GM12878 (cell line): ENCODE results near the gene THSD4. TPM values are rescaled to one million over a fixed set of nuclear protein-coding genes. Genes with fewer than 3 reads are reported as not detected.

Experiments
- ATAC-seq: fragments of 200-7000 bp; cut with Tn5 transposase; 3 replicates; pipeline ENCODE4 v1.9.1; 2020; ENCODE audit warnings: mild to moderate bottlenecking, moderate library complexity
- BruUV-seq: library from RNA; stranded (reverse); fragments of 400-500 nt; replicated peaks from 2 replicates; lab custom pipeline; 2021; lab: Mats Ljungman, UMichigan
- CTCF ChIA-PET: fragments of 300-600 bp; sonication (Branson Sonifier 250); formaldehyde crosslinking; extraction: SDS; loops from one replicate; lab custom pipeline; 2021; ENCODE audit warnings: inconsistent platforms; lab: Yijun Ruan, JAX
- POLR2A ChIA-PET: fragments of 350-600 bp; formaldehyde crosslinking; extraction: SDS; loops from one replicate; lab custom pipeline; 2021; ENCODE audit warnings: inconsistent platforms; lab: Charles Lee
- RAD21 ChIA-PET: fragments of 300-600 bp; sonication (Branson Sonifier 250); formaldehyde crosslinking; loops from one replicate; lab custom pipeline; 2023; ENCODE audit warnings: antibody characterized with exemption; ENCODE audit not compliant: unreplicated experiment; lab: Charles Lee
- SMC1A ChIA-PET: fragments of 300-600 bp; sonication (Branson Sonifier 250); formaldehyde crosslinking; loops from one replicate; lab custom pipeline; 2023; ENCODE audit not compliant: unreplicated experiment, uncharacterized antibody; lab: Charles Lee
- DNase-seq: peaks from one replicate; pipeline ENCODE4 v3.0.0-alpha.2; 2011; ENCODE audit warnings: low read depth, low spot score
- FAIRE-seq: peaks from 3 replicates; lab custom pipeline; 2011; peaks lifted over from hg19 to GRCh38; lab: Jason Lieb, UNC
- H2AFZ ChIP-seq: 2 replicates; pipeline ENCODE4 v1.6.0; 2011; ENCODE audit warnings: low read depth, low read length, control low read depth; ENCODE audit not compliant: control insufficient read depth
- H3K27ac ChIP-seq: 2 replicates; pipeline ENCODE4 v1.5.1; 2011; ENCODE audit warnings: control low read depth; ENCODE audit not compliant: control insufficient read depth, insufficient read depth
- H3K27me3 ChIP-seq, 2 experiments: replicated peaks in 1 of 2; 2 replicates each; pipeline versions ENCODE4 v1.6.0 to v1.6.1; 2011; ENCODE audit warnings: low read length in 1 of 2; ENCODE audit not compliant: control insufficient read depth in 2 of 2, insufficient read depth in 2 of 2
- H3K36me3 ChIP-seq, 2 experiments: 2 replicates each; pipeline ENCODE4 v1.5.1; 2011; ENCODE audit warnings: low read length in 1 of 2; ENCODE audit not compliant: control insufficient read depth in 2 of 2, insufficient read depth in 2 of 2
- H3K4me1 ChIP-seq: 2 replicates; pipeline ENCODE4 v1.6.1; 2011; ENCODE audit warnings: mild to moderate bottlenecking, low read length, moderate library complexity, mixed read lengths; ENCODE audit not compliant: control insufficient read depth, insufficient read depth
- H3K4me2 ChIP-seq: 2 replicates; pipeline ENCODE4 v1.6.0; 2011; ENCODE audit warnings: control low read depth; ENCODE audit not compliant: control insufficient read depth, insufficient read depth
- H3K4me3 ChIP-seq: fragments of 200-600 bp; sonication (generic); 2 replicates; pipeline ENCODE4 v1.5.1; 2016
- H3K79me2 ChIP-seq: 2 replicates; pipeline ENCODE4 v1.6.0; 2011; ENCODE audit warnings: low read length; ENCODE audit not compliant: control insufficient read depth, insufficient read depth
- H3K9ac ChIP-seq: 2 replicates; pipeline ENCODE4 v1.8.0; 2011; ENCODE audit warnings: low read length, control low read depth, mixed read lengths; ENCODE audit not compliant: control insufficient read depth, insufficient read depth
- H3K9me3 ChIP-seq: replicated peaks from 3 replicates; pipeline ENCODE4 v1.5.1; 2011; ENCODE audit warnings: mild to moderate bottlenecking, low read length; ENCODE audit not compliant: control insufficient read depth, insufficient read depth
- H4K20me1 ChIP-seq: 2 replicates; pipeline ENCODE4 v1.6.0; 2011; ENCODE audit not compliant: control insufficient read depth, insufficient read depth
- EP300 ChIP-seq, 2 experiments: fragments of 150-350 bp in 1 of 2; IDR thresholded peaks; 2 replicates each; pipeline ENCODE4 v1.6.1; 2011 to 2012; ENCODE audit warnings: low read depth in 2 of 2, low read length in 2 of 2, borderline replicate concordance in 1 of 2, improper control_type of control experiment in 1 of 2, inconsistent platforms in 1 of 2; ENCODE audit not compliant: control insufficient read depth in 1 of 2
- KLF5 ChIP-seq: fragments of 450-650 bp; IDR thresholded peaks from 2 replicates; pipeline ENCODE4 v1.6.1; 2014; ENCODE audit warnings: mild to moderate bottlenecking; ENCODE audit not compliant: partially characterized antibody
- RAD21 ChIP-seq: IDR thresholded peaks from 2 replicates; pipeline ENCODE4 v1.6.1; 2011; ENCODE audit warnings: mild to moderate bottlenecking, low read depth, low read length, moderate library complexity; ENCODE audit not compliant: insufficient read depth
- ZNF217 ChIP-seq: fragments of 450-650 bp; IDR thresholded peaks from 2 replicates; pipeline ENCODE4 v1.6.1; 2017; ENCODE audit warnings: antibody characterized with exemption, mild to moderate bottlenecking
- ZNF274 ChIP-seq: IDR thresholded peaks from one replicate; pipeline ENCODE4 v1.8.0; 2011; ENCODE audit not compliant: insufficient read length, insufficient read depth
- ZNF384 ChIP-seq: IDR thresholded peaks from 2 replicates; pipeline ENCODE4 v1.6.1; 2012; ENCODE audit warnings: low read depth, mild to moderate bottlenecking, low read length, improper control_type of control experiment, borderline replicate concordance
- WGBS: methylation state at CpG from one replicate; pipeline ENCODE4 v1.1.6; 2016; ENCODE audit warnings: low lambda C conversion rate; ENCODE audit not compliant: insufficient replicate concordance, insufficient coverage; ENCODE audit errors: missing lambda C conversion rate; 5-methylcytosine and 5-hydroxymethylcytosine counted together
- in situ Hi-C: fragments of 300-500 bp; cut with MboI; formaldehyde crosslinking; loops from 9 replicates; pipeline ENCODE4 v1.14.3; 2018; ENCODE audit warnings: mixed read lengths
- intact Hi-C: fragments of 100-400 bp; cut with micrococcal nuclease; formaldehyde crosslinking; loops from one replicate; pipeline ENCODE4 v1.14.2; 2022; ENCODE audit not compliant: unreplicated experiment
- polyA plus RNA-seq, 11 experiments: library from polyadenylated mRNA; depleted of rRNA in 4 of 11; unstranded in 6 of 11; stranded (reverse) in 5 of 11; fragments of >200 nt; fragmentation: Nextera tagmentation in 4 of 11; fragmentation: Illumina TruSeq in 1 of 11; extraction: Ambion mirVana in 4 of 11; extraction: Trizol in 1 of 11; gene quantifications; 1 replicate in 1 of 11; 2 replicates in 10 of 11; pipeline versions ENCODE4 v1.2.1 to v1.2.3, GENCODE V29; 2011 to 2016; ENCODE audit warnings: inconsistent platforms in 2 of 11, missing spikeins in 2 of 11, low read depth in 1 of 11
- total RNA-seq, 4 experiments: library from RNA; depleted of rRNA in 3 of 4; stranded (reverse); fragments of >200 nt in 3 of 4; fragmentation: Illumina TruSeq in 1 of 4; extraction: Trizol in 1 of 4; gene quantifications; 2 replicates each; pipeline versions ENCODE4 v1.2.1 to v1.2.3, GENCODE V29; 2013 to 2021
- TF ChIP-seq, protein P1 (sequence below): fragments of 450-650 bp; IDR thresholded peaks from 2 replicates; pipeline ENCODE4 v1.6.1; 2014; ENCODE audit warnings: mild to moderate bottlenecking
- TF ChIP-seq, protein P2 (sequence below): fragments of 150-350 bp; IDR thresholded peaks from 2 replicates; pipeline ENCODE4 v1.6.1; 2016; ENCODE audit warnings: low read depth, low read length

THSD4 gene
- total and polyA plus RNA-seq, 10 of the 15 experiments (the other 5 are each of a cell fraction or from before 2014, with no cell fraction given) = 0.04 to 0.13 (median 0.05) TPM; not detected in 7

DNA sequence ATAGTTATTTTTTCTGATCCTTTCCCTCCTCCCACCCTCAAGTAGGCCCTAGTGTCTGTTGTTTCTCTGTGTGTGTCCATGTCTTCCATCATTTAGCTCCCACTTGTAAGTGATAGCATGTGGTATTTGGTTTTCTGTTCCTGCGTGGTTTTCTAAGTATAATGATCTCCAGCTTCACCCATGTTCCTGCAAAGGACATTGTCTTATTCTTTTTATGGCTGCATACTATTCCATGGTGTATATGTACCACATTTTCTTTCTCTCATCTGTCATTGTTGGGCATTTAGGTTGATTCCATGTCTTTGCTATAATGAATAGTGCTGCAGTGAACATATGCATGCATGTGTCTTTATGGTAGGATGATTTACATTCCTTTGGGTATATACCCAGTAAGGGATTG lies 549.4 kb downstream of the THSD4 start:
- H4K20me1 ChIP-seq = no peaks in the 10 kb centered on the region
- ChIA-PET RAD21 (no interaction called here), SMC1A (no interaction called here), POLR2A (no interaction called here), CTCF (no interaction called here)
- H3K4me3 ChIP-seq = no peak overlapping the region
- ATAC-seq = no peak
- TF ChIP-seq, protein P1, sequence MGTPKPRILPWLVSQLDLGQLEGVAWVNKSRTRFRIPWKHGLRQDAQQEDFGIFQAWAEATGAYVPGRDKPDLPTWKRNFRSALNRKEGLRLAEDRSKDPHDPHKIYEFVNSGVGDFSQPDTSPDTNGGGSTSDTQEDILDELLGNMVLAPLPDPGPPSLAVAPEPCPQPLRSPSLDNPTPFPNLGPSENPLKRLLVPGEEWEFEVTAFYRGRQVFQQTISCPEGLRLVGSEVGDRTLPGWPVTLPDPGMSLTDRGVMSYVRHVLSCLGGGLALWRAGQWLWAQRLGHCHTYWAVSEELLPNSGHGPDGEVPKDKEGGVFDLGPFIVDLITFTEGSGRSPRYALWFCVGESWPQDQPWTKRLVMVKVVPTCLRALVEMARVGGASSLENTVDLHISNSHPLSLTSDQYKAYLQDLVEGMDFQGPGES = no peak
- TF ChIP-seq KLF5 = no peak
- TF ChIP-seq RAD21 = no peak
- TF ChIP-seq ZNF217 = no peak
- TF ChIP-seq, protein P2, sequence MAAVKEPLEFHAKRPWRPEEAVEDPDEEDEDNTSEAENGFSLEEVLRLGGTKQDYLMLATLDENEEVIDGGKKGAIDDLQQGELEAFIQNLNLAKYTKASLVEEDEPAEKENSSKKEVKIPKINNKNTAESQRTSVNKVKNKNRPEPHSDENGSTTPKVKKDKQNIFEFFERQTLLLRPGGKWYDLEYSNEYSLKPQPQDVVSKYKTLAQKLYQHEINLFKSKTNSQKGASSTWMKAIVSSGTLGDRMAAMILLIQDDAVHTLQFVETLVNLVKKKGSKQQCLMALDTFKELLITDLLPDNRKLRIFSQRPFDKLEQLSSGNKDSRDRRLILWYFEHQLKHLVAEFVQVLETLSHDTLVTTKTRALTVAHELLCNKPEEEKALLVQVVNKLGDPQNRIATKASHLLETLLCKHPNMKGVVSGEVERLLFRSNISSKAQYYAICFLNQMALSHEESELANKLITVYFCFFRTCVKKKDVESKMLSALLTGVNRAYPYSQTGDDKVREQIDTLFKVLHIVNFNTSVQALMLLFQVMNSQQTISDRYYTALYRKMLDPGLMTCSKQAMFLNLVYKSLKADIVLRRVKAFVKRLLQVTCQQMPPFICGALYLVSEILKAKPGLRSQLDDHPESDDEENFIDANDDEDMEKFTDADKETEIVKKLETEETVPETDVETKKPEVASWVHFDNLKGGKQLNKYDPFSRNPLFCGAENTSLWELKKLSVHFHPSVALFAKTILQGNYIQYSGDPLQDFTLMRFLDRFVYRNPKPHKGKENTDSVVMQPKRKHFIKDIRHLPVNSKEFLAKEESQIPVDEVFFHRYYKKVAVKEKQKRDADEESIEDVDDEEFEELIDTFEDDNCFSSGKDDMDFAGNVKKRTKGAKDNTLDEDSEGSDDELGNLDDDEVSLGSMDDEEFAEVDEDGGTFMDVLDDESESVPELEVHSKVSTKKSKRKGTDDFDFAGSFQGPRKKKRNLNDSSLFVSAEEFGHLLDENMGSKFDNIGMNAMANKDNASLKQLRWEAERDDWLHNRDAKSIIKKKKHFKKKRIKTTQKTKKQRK = no peak
- TF ChIP-seq EP300 (IDR thresholded peaks at IDR 0.05; ENCODE audit: borderline replicate concordance in 1 of 2, control insufficient read depth in 1 of 2, low read depth in 2 of 2, low read length in 2 of 2) = no peak
- TF ChIP-seq ZNF384 = no peak
- no peak for TF ChIP-seq ZNF274
- no peak overlapping the region for H3K4me2 ChIP-seq
- BruUV-seq = no TSS peak
- intact Hi-C loops = no loop called here
- H3K4me1 ChIP-seq = no peaks in the 10 kb centered on the region
- H2AFZ ChIP-seq = no peak overlapping the region
- no peaks in the 10 kb centered on the region for H3K9me3 ChIP-seq
- no peaks in the 10 kb centered on the region; a peak in 1 of 4 replicates for H3K27me3 ChIP-seq
- H3K36me3 ChIP-seq = no peaks in the 10 kb centered on the region
- 0% methylated on average over 1 of the region's 1 CpG for WGBS
- H3K9ac ChIP-seq = no peak overlapping the region
- H3K27ac ChIP-seq = no peak overlapping the region
- H3K79me2 ChIP-seq = no peaks in the 10 kb centered on the region
- DNase-seq = no peak
- FAIRE-seq = no peak
- in situ Hi-C loops = no loop called here
